ENCODE data around the gene KRTAP4-2. TPM values are rescaled to one million over a fixed set of nuclear protein-coding genes. Genes with fewer than 3 reads are reported as not detected.

Gene KRTAP4-2
- polyA plus RNA-seq, 1 donor from 2014 or later: not detected

- H3K27me3 ChIP-seq (ENCODE audit: insufficient read depth, low read depth, low read length): no peaks in the 10 kb centered on the region
- no peak overlapping the region for H3K27ac ChIP-seq (ENCODE audit: low read length)
- H3K9me3 ChIP-seq (ENCODE audit: low read length): no peaks in the 10 kb centered on the region
- no peak overlapping the region for H3K4me3 ChIP-seq (ENCODE audit: low read length)
- H3K79me2 ChIP-seq (replicated peaks; ENCODE audit: insufficient read depth, low read length): no peaks in the 10 kb centered on the region
- no peak for TF ChIP-seq REST (IDR thresholded peaks at IDR 0.05; ENCODE audit: borderline replicate concordance)
- no peak for TF ChIP-seq MXI1 (conservative IDR thresholded peaks at IDR 0.05; ENCODE audit: poor library complexity, severe bottlenecking)
- no peak for TF ChIP-seq POLR2AphosphoS5 (IDR thresholded peaks at IDR 0.05)
- no peak for TF ChIP-seq EP300 (conservative IDR thresholded peaks at IDR 0.05; ENCODE audit: poor library complexity, severe bottlenecking)
- no peak for TF ChIP-seq RAD21 (conservative IDR thresholded peaks at IDR 0.05)
- TF ChIP-seq SMC3 (conservative IDR thresholded peaks at IDR 0.05; ENCODE audit: poor library complexity): no peak
- TF ChIP-seq TAF1 (IDR thresholded peaks at IDR 0.05; ENCODE audit: low read depth): no peak
- no peak for TF ChIP-seq EZH2 (IDR thresholded peaks at IDR 0.05; ENCODE audit: borderline replicate concordance, insufficient read depth, low read length, poor library complexity, severe bottlenecking)
- no peak for TF ChIP-seq CTCF (IDR thresholded peaks at IDR 0.05; ENCODE audit: poor library complexity, severe bottlenecking)
- no peak overlapping the region for H3K4me2 ChIP-seq (ENCODE audit: low read length)
- H4K20me1 ChIP-seq (ENCODE audit: insufficient read depth): no peaks in the 10 kb centered on the region
- H3K9ac ChIP-seq (ENCODE audit: low read length): no peak overlapping the region
- no peaks in the 10 kb centered on the region for H3K36me3 ChIP-seq (ENCODE audit: insufficient read depth, low read length)
- H3K9me2 ChIP-seq (ENCODE audit: insufficient read depth, low read length): no peaks in the 10 kb centered on the region
- no peak overlapping the region for H2AFZ ChIP-seq (ENCODE audit: low read depth, low read length)
- H3F3A ChIP-seq (ENCODE audit: insufficient read depth, low read length, poor library complexity, severe bottlenecking): no peaks in the 10 kb centered on the region
These were observed 34.6 kb upstream of the KRTAP4-2 start for GRCh38 chr17:41212524-41213169.

DNA sequence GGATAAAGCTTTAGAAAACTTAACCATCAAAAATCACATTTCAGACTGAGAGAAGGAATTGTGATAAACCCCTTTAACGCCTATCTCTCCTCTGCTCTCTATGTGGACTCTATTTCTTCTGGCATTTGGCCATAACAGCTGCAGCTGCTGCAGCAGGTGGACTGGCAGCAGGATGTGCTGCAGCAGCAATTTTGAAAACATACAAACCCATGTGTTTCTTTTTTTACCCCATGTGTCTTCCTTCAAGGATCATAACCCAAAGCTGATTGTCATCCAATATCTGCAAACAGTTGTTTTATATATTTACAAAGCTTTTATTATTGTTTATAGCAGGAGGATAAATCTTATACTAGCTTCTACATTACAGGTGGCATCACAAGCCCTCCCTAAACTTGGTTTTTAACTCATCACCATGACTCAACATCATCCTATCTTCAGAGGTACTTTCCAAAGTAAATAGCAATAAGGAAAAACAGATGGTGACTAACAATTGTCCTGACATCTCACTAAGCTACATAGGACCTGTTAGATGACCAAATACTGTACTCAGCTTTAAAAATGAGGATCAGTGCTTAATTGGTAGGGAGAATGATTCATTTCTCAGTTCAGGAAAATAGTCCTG, 33.9 kb upstream of the KRTAP4-2 start:
- no peaks in the 10 kb centered on the region for H3K27me3 ChIP-seq (ENCODE audit: insufficient read depth, low read depth, low read length)
- no peak overlapping the region for H2AFZ ChIP-seq (ENCODE audit: low read depth, low read length)
- TF ChIP-seq MXI1 (conservative IDR thresholded peaks at IDR 0.05; ENCODE audit: poor library complexity, severe bottlenecking) (no peak), CTCF (IDR thresholded peaks at IDR 0.05; ENCODE audit: poor library complexity, severe bottlenecking) (no peak), POLR2AphosphoS5 (IDR thresholded peaks at IDR 0.05) (no peak), REST (IDR thresholded peaks at IDR 0.05; ENCODE audit: borderline replicate concordance) (no peak), TAF1 (IDR thresholded peaks at IDR 0.05; ENCODE audit: low read depth) (no peak), SMC3 (conservative IDR thresholded peaks at IDR 0.05; ENCODE audit: poor library complexity) (no peak), RAD21 (conservative IDR thresholded peaks at IDR 0.05) (no peak), EP300 (conservative IDR thresholded peaks at IDR 0.05; ENCODE audit: poor library complexity, severe bottlenecking) (no peak), EZH2 (IDR thresholded peaks at IDR 0.05; ENCODE audit: borderline replicate concordance, insufficient read depth, low read length, poor library complexity, severe bottlenecking) (no peak)
- no peaks in the 10 kb centered on the region for H3K9me2 ChIP-seq (ENCODE audit: insufficient read depth, low read length)
- H3K4me3 ChIP-seq (ENCODE audit: low read length): no peak overlapping the region
- H3F3A ChIP-seq (ENCODE audit: insufficient read depth, low read length, poor library complexity, severe bottlenecking): no peaks in the 10 kb centered on the region
- H4K20me1 ChIP-seq (ENCODE audit: insufficient read depth): no peaks in the 10 kb centered on the region
- no peaks in the 10 kb centered on the region for H3K9me3 ChIP-seq (ENCODE audit: low read length)
- H3K36me3 ChIP-seq (ENCODE audit: insufficient read depth, low read length): no peaks in the 10 kb centered on the region
- H3K27ac ChIP-seq (ENCODE audit: low read length): no peak overlapping the region
- H3K4me2 ChIP-seq (ENCODE audit: low read length): no peak overlapping the region
- no peaks in the 10 kb centered on the region for H3K79me2 ChIP-seq (replicated peaks; ENCODE audit: insufficient read depth, low read length)
- H3K9ac ChIP-seq (ENCODE audit: low read length): no peak overlapping the region
